Loucy (cell line): ENCODE data around the gene POTEG.
"Not testable (repeated sequence)": the region's sequence is repeated elsewhere in the genome, so short reads cannot be mapped to it uniquely, and the experiment has no call there.

ENCODE experiments used
- CTCF ChIP-seq: fragments of 200-600 bp; sonication (generic); conservative IDR thresholded peaks from 2 replicates; pipeline ENCODE4 v1.5.1; 2014; ENCODE audit warnings: mild to moderate bottlenecking, antibody characterized with exemption, low read length
- EZH2phosphoT487 ChIP-seq: fragments of 200-600 bp; IDR thresholded peaks from 2 replicates; pipeline ENCODE4 v1.6.1; 2018; ENCODE audit warnings: antibody characterized with exemption, mild to moderate bottlenecking, moderate library complexity, borderline replicate concordance

- TF ChIP-seq CTCF, EZH2phosphoT487: not testable (repeated sequence)
Observed at GRCh38 chr14:19384088-19384781, 49.9 kb downstream of the POTEG start.
